Lower leg skin (tissue), 3 donors: ENCODE measurements around the gene CCDC144A.
"Not testable (repeated sequence)": the region's sequence is repeated elsewhere in the genome, so short reads cannot be mapped to it uniquely, and the experiment has no call there.

Experiments
- POLR2A ChIP-seq, 2 donors: fragments of 450-650 bp; IDR thresholded peaks; one replicate each; pipeline ENCODE4 v1.6.1; 2016 to 2017; ENCODE audit warnings: antibody characterized with exemption in 2 of 2, mild to moderate bottlenecking in 1 of 2, moderate library complexity in 1 of 2
- TF ChIP-seq, protein P1 (sequence below), 3 donors: fragments of 450-650 bp; IDR thresholded peaks; one replicate each; pipeline ENCODE4 v1.5.1; 2016; ENCODE audit warnings: antibody characterized with exemption in 3 of 3, mild to moderate bottlenecking in 3 of 3, moderate library complexity in 2 of 3

- TF ChIP-seq, protein P1, sequence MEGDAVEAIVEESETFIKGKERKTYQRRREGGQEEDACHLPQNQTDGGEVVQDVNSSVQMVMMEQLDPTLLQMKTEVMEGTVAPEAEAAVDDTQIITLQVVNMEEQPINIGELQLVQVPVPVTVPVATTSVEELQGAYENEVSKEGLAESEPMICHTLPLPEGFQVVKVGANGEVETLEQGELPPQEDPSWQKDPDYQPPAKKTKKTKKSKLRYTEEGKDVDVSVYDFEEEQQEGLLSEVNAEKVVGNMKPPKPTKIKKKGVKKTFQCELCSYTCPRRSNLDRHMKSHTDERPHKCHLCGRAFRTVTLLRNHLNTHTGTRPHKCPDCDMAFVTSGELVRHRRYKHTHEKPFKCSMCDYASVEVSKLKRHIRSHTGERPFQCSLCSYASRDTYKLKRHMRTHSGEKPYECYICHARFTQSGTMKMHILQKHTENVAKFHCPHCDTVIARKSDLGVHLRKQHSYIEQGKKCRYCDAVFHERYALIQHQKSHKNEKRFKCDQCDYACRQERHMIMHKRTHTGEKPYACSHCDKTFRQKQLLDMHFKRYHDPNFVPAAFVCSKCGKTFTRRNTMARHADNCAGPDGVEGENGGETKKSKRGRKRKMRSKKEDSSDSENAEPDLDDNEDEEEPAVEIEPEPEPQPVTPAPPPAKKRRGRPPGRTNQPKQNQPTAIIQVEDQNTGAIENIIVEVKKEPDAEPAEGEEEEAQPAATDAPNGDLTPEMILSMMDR (IDR thresholded peaks at IDR 0.05), result not testable (repeated sequence)
- TF ChIP-seq POLR2A (IDR thresholded peaks at IDR 0.05), result not testable (repeated sequence)
These were observed 105.9 kb downstream of the CCDC144A start for GRCh38 chr17:16795894-16796293.
